Neural crest cell (in vitro differentiated cells): ENCODE measurements around the gene HRK. TPM values are rescaled to one million over a fixed set of nuclear protein-coding genes. Genes with fewer than 3 reads are reported as not detected.

ENCODE experiments used
- DNase-seq: peaks from one replicate; pipeline ENCODE4 v3.0.0; 2021; ENCODE audit warnings: low read depth, mixed read lengths, low spot score
- H3K27ac Mint-ChIP-seq: one replicate; pipeline ENCODE4 v1.8.0; 2021; ENCODE audit warnings: mild to moderate bottlenecking, mixed read lengths; ENCODE audit not compliant: unreplicated experiment
- H3K27me3 Mint-ChIP-seq: 2 replicates; pipeline ENCODE4 v1.8.0; 2021; ENCODE audit warnings: low read depth, mild to moderate bottlenecking, mixed read lengths
- H3K36me3 Mint-ChIP-seq: 2 replicates; pipeline ENCODE4 v1.8.0; 2021; ENCODE audit warnings: low read depth, mild to moderate bottlenecking, mixed read lengths
- H3K4me1 Mint-ChIP-seq: 2 replicates; pipeline ENCODE4 v1.8.0; 2021; ENCODE audit warnings: mixed read lengths
- H3K4me3 Mint-ChIP-seq: one replicate; pipeline ENCODE4 v1.8.0; 2021; ENCODE audit warnings: mild to moderate bottlenecking, mixed read lengths
- H3K9me3 Mint-ChIP-seq: 2 replicates; pipeline ENCODE4 v1.8.0; 2021; ENCODE audit warnings: mixed read lengths
- total RNA-seq: library from RNA; stranded (reverse); gene quantifications from 2 replicates; pipeline ENCODE4 v1.2.1, GENCODE V29; 2021
- TF ChIP-seq, protein P1 (sequence below): fragments of 200-600 bp; sonication (generic); conservative IDR thresholded peaks from 2 replicates; pipeline ENCODE4 v1.5.0; 2021; ENCODE audit warnings: antibody characterized with exemption, mild to moderate bottlenecking

HRK gene
- total RNA-seq, 1 donor from 2014 or later = 2.2 TPM

DNA sequence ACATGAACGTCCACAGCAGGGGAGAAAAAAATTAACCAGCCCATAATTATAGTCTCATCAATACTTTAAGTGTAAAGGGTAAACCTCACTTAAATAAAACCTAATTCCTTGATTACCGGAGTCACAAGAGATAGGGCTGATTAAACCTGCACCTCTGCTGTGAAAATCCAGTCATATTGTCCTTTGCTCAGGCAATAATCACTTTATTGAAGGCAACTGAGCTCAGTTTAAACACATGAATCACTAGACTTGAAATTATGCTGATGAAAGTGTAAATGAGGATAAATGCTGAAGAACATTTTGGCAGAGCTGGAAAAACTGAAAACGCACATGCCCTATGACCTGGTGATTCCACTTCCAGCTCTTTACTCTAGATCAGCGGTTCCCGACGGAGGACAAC, 6.7 kb upstream of the HRK start:
- Mint-ChIP-seq H3K27ac (no peak overlapping the region), H3K4me3 (no peak overlapping the region), H3K36me3 (no peaks in the 10 kb centered on the region), H3K4me1 (no peaks in the 10 kb centered on the region), H3K27me3 (peaks cover 56% of the 10 kb centered on the region), H3K9me3 (peaks cover 4% of the 10 kb centered on the region)
- no peak for DNase-seq
- TF ChIP-seq, protein P1, sequence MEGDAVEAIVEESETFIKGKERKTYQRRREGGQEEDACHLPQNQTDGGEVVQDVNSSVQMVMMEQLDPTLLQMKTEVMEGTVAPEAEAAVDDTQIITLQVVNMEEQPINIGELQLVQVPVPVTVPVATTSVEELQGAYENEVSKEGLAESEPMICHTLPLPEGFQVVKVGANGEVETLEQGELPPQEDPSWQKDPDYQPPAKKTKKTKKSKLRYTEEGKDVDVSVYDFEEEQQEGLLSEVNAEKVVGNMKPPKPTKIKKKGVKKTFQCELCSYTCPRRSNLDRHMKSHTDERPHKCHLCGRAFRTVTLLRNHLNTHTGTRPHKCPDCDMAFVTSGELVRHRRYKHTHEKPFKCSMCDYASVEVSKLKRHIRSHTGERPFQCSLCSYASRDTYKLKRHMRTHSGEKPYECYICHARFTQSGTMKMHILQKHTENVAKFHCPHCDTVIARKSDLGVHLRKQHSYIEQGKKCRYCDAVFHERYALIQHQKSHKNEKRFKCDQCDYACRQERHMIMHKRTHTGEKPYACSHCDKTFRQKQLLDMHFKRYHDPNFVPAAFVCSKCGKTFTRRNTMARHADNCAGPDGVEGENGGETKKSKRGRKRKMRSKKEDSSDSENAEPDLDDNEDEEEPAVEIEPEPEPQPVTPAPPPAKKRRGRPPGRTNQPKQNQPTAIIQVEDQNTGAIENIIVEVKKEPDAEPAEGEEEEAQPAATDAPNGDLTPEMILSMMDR = no peak

DNA sequence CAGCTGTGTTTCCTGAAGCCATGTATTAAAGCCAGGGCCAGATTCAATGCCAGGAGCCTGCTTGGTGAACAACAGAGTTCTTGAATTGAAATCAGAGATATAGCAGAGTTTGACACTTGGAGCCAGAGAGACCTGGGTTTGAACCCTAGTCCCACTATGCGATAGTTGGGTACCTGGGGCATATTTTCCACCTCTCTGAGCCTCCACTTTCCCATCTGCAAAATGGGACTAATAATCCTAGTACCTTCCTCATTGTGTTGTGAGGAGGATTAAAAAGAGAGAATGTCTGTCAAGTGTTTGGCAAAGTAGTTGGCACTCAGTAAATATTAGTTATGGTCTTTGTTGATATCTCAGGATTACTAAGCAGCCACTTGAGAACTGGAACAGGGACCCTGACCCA, 6.0 kb upstream of the HRK start:
- no peak overlapping the region for H3K4me3 Mint-ChIP-seq
- H3K27me3 Mint-ChIP-seq = peaks cover 63% of the 10 kb centered on the region
- H3K9me3 Mint-ChIP-seq = peaks cover 4% of the 10 kb centered on the region
- H3K4me1 Mint-ChIP-seq = peaks cover 2% of the 10 kb centered on the region
- H3K27ac Mint-ChIP-seq = no peak overlapping the region
- no peaks in the 10 kb centered on the region for H3K36me3 Mint-ChIP-seq
- DNase-seq = no peak
- TF ChIP-seq, protein P1 = no peak

DNA sequence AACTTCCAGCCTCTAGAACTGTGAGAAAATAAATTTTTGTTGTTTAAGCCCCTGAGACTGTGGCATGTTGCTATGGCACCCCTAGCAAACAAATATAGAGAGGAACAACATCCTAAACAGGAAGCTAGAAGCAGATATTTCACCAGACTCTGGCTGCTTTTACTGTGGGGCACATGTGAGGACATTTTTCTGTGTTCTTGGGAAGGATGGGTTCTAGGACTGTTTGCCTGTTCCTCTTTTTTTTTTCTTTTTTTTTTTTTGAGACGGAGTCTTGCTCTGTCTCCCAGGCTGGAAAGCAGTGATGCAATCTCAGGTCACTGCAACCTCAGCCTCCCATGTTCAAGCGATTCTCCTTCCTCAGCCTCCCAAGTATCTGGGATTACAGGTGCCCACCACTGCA, 4.2 kb upstream of the HRK start:
- no peaks in the 10 kb centered on the region for H3K36me3 Mint-ChIP-seq
- peaks cover 12% of the 10 kb centered on the region for H3K4me1 Mint-ChIP-seq
- H3K27ac Mint-ChIP-seq = no peak overlapping the region
- DNase-seq = no peak
- H3K27me3 Mint-ChIP-seq = peaks cover 75% of the 10 kb centered on the region
- no peak overlapping the region for H3K4me3 Mint-ChIP-seq
- H3K9me3 Mint-ChIP-seq = no peaks in the 10 kb centered on the region
- TF ChIP-seq, protein P1 = no peak

DNA sequence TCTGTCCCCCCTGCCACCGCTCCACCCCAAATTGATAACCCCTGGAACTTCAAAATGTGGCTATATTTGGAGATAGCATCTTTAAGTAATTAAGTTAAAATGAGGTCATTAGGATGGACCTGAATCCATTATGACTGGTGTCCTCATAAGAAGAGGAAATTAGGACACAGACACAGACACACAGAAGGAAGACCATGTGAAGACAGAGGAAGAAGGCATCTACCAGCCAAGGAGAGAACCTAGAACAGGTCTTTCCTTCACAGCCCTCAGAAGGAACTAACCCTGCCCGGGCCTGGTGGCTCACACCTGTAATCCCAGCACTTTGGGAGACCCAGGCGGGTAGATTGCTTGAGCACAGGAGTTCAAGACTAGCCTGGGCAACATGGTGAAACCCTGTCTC, 3.6 kb upstream of the HRK start:
- Mint-ChIP-seq H3K27ac (no peak overlapping the region), H3K9me3 (no peaks in the 10 kb centered on the region), H3K4me1 (peaks cover 18% of the 10 kb centered on the region), H3K27me3 (peaks cover 80% of the 10 kb centered on the region), H3K36me3 (no peaks in the 10 kb centered on the region), H3K4me3 (no peak overlapping the region)
- no peak for DNase-seq
- TF ChIP-seq, protein P1 = no peak

DNA sequence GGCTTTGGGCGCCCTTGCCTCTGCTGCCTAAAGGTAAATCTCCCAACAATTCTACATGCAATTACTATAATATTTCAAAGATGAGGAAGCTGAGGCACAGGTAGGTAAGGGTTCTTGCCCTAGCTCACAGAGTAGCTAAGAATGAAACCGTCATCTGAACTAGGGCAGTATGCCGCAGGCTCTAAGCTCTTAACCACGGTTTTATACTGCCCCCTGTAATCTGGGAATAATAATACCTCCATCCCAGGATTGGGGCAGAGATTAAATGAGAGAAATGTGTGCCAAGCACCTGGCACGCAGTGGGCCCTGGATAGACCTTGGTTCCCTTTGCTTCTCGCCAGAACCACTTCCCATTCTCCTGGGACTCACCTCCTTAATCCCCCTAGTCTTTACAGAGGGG, 1.5 kb upstream of the HRK start:
- no peaks in the 10 kb centered on the region for H3K36me3 Mint-ChIP-seq
- peak overlapping the region; percentile 86 for H3K4me3 Mint-ChIP-seq
- no peaks in the 10 kb centered on the region for H3K9me3 Mint-ChIP-seq
- H3K27ac Mint-ChIP-seq = no peak overlapping the region
- DNase-seq = no peak
- H3K4me1 Mint-ChIP-seq = peaks cover 32% of the 10 kb centered on the region
- H3K27me3 Mint-ChIP-seq = peaks cover 87% of the 10 kb centered on the region
- TF ChIP-seq, protein P1 = peak; percentile 44
